ENCODE data around the gene ITPK1. TPM values are rescaled to one million over a fixed set of nuclear protein-coding genes. Genes with fewer than 3 reads are reported as not detected.

Gene ITPK1
- total and polyA plus RNA-seq, 2 donors (not counting 3 experiments of a cell fraction or from before 2014, with no cell fraction given) = 39.6 to 51.8 TPM

GRCh38 chr14:92984896-92985295 lies 130.8 kb downstream of the ITPK1 start:
- intact Hi-C loops (cut with micrococcal nuclease) = no loop called here
- POLR2A ChIA-PET = no interaction called here
- FAIRE-seq = no peak
- no peaks in the 10 kb centered on the region for H3K79me2 ChIP-seq (ENCODE audit: control insufficient read depth, insufficient read depth, low read length)
- no peak overlapping the region for H3K9ac ChIP-seq (replicated peaks; ENCODE audit: extremely low read depth, insufficient read depth, low read length)
- dilution Hi-C loops (cut with MboI; ENCODE audit: extremely low pct_ligation_motif_present, low sequenced_read_pairs) = no loop called here
- no peak for DNase-seq (ENCODE audit: low read depth, low spot score)
- H3K9me3 ChIP-seq (replicated peaks; ENCODE audit: control insufficient read depth, insufficient read depth, low read length) = no peaks in the 10 kb centered on the region
- H3K36me3 ChIP-seq (ENCODE audit: control insufficient read depth in 2 of 2, extremely low read depth in 1 of 2, insufficient read depth in 2 of 2, low read length in 2 of 2) = no peaks in the 10 kb centered on the region
- H3K27ac ChIP-seq (ENCODE audit: insufficient read depth, low read depth, low read length) = no peak overlapping the region
- no peak overlapping the region for H3K4me2 ChIP-seq (ENCODE audit: insufficient read depth, low read length)
- CTCF ChIA-PET = no interaction called here
- no peaks in the 10 kb centered on the region for H3K9me1 ChIP-seq (replicated peaks; ENCODE audit: control insufficient read depth, extremely low read depth, insufficient read depth, low read length)
- H3K4me1 ChIP-seq (ENCODE audit: control insufficient read depth, extremely low read depth, insufficient read depth, low read length) = no peaks in the 10 kb centered on the region
- H4K20me1 ChIP-seq (replicated peaks; ENCODE audit: control insufficient read depth, extremely low read depth, insufficient read depth, low read length) = no peaks in the 10 kb centered on the region
- no peaks in the 10 kb centered on the region for H3K27me3 ChIP-seq (ENCODE audit: control insufficient read depth in 2 of 2, insufficient read depth in 2 of 2, low read length in 2 of 2)
- no peak overlapping the region for H3K4me3 ChIP-seq (replicated peaks in 1 of 3; ENCODE audit: insufficient read depth in 1 of 3, low read depth in 1 of 3, low read length in 3 of 3)
- BruUV-seq (replicated peaks) = no TSS peak
- no peak overlapping the region for H2AFZ ChIP-seq (ENCODE audit: low read depth, low read length)
- TF ChIP-seq GATA2 (IDR thresholded peaks at IDR 0.05; ENCODE audit: insufficient read depth, insufficient read length, low read depth, low read length) (no peak), JUN (IDR thresholded peaks at IDR 0.05; ENCODE audit: borderline replicate concordance, insufficient read depth, insufficient read length, low read depth) (no peak), CTCF (IDR thresholded peaks at IDR 0.05; ENCODE audit: extremely low read depth in 1 of 2, insufficient read depth in 1 of 2, low read depth in 1 of 2, low read length in 2 of 2) (no peak), POLR2AphosphoS5 (IDR thresholded peaks at IDR 0.05; ENCODE audit: insufficient read depth, low read depth, low read length) (no peak), MAX (IDR thresholded peaks at IDR 0.05; ENCODE audit: insufficient read depth, insufficient read length) (no peak), POLR2A (IDR thresholded peaks at IDR 0.05; ENCODE audit: low read depth, low read length) (no peak), MYC (IDR thresholded peaks at IDR 0.05; ENCODE audit: low read depth, low read length) (no peak), FOS (IDR thresholded peaks at IDR 0.05; ENCODE audit: borderline replicate concordance, insufficient read depth, low read length) (no peak), EZH2 (IDR thresholded peaks at IDR 0.05; ENCODE audit: borderline replicate concordance, low read depth, low read length, severe bottlenecking) (no peak)
